ENCODE data around the gene ACTN2.

ACTN2 gene

GRCh38 chr1:236742421-236743160, 56.3 kb downstream of the ACTN2 start:
- no peak for DNase-seq (ENCODE audit: low read depth, low spot score)

GRCh38 chr1:236744533-236744932, 58.2 kb downstream of the ACTN2 start:
- DNase-seq (ENCODE audit: low read depth, low spot score) = no peak

GRCh38 chr1:236746785-236747184, 60.5 kb downstream of the ACTN2 start:
- no peak for DNase-seq (ENCODE audit: low read depth, low spot score)

GRCh38 chr1:236747311-236747985, 61.1 kb downstream of the ACTN2 start:
- DNase-seq (ENCODE audit: low read depth, low spot score) = no peak

- no peak for DNase-seq (ENCODE audit: low read depth, low spot score)
Observed at GRCh38 chr1:236748268-236748870, 62.1 kb downstream of the ACTN2 start.

- DNase-seq (ENCODE audit: low read depth, low spot score) = no peak
Observed at GRCh38 chr1:236750928-236751327, 64.6 kb downstream of the ACTN2 start.

GRCh38 chr1:236751385-236751784, 65.1 kb downstream of the ACTN2 start:
- no peak for DNase-seq (ENCODE audit: low read depth, low spot score)

GRCh38 chr1:236751935-236752334, 65.6 kb downstream of the ACTN2 start:
- no peak for DNase-seq (ENCODE audit: low read depth, low spot score)

- peak; percentile 22 for DNase-seq (ENCODE audit: low read depth, low spot score)
Observed at GRCh38 chr1:236753516-236753915, 67.2 kb downstream of the ACTN2 start.

GRCh38 chr1:236753964-236754363, 67.7 kb downstream of the ACTN2 start:
- no peak for DNase-seq (ENCODE audit: low read depth, low spot score)

- DNase-seq (ENCODE audit: low read depth, low spot score) = no peak
Observed at GRCh38 chr1:236754525-236755210, 68.4 kb downstream of the ACTN2 start.

GRCh38 chr1:236757640-236758039, 71.3 kb downstream of the ACTN2 start:
- DNase-seq (ENCODE audit: low read depth, low spot score) = no peak

- DNase-seq (ENCODE audit: low read depth, low spot score) = peak; percentile 56
Observed at GRCh38 chr1:236759252-236759859, 73.1 kb downstream of the ACTN2 start.

GRCh38 chr1:236760480-236760879, 74.2 kb downstream of the ACTN2 start:
- DNase-seq (ENCODE audit: low read depth, low spot score) = no peak

GRCh38 chr1:236760986-236761385, 74.7 kb downstream of the ACTN2 start:
- DNase-seq (ENCODE audit: low read depth, low spot score) = no peak

GRCh38 chr1:236761397-236762132, 75.3 kb downstream of the ACTN2 start:
- no peak for DNase-seq (ENCODE audit: low read depth, low spot score)

- DNase-seq (ENCODE audit: low read depth, low spot score) = no peak
Observed at GRCh38 chr1:236762410-236762809, 76.1 kb downstream of the ACTN2 start.

- no peak for DNase-seq (ENCODE audit: low read depth, low spot score)
Observed at GRCh38 chr1:236765831-236766230, 79.5 kb downstream of the ACTN2 start.

GRCh38 chr1:236766506-236766905, 80.2 kb downstream of the ACTN2 start:
- DNase-seq (ENCODE audit: low read depth, low spot score) = no peak

GRCh38 chr1:236767276-236767675, 81.0 kb downstream of the ACTN2 start:
- no peak for DNase-seq (ENCODE audit: low read depth, low spot score)

GRCh38 chr1:236768601-236769000, 82.3 kb downstream of the ACTN2 start:
- DNase-seq (ENCODE audit: low read depth, low spot score) = no peak

Measured in astrocyte of the hippocampus (primary cell).